ENCODE results near the gene TMEM147.
A peak's percentile ranks its signal among the peaks of the same experiment; 100 is the strongest.

TMEM147 gene

GRCh38 chr19:35545001-35545854 lies at the start of gene TMEM147:
TMEM147 (plus strand) TSS chr19:35545626; CDS start chr19:35545740, 114 bp downstream.
- no peaks in the 10 kb centered on the region for H3K9me2 ChIP-seq (ENCODE audit: low read depth, low read length)
- peak within 1 kb of the TSS; percentile 90 for H3K4me3 ChIP-seq (ENCODE audit: low read depth, low read length, poor library complexity, severe bottlenecking)
- no peak within 1 kb of the TSS; the same call in 1 of the 2 replicates for H2AFZ ChIP-seq (ENCODE audit: low read length)
- H3F3A ChIP-seq (ENCODE audit: insufficient read depth, low read length), result no peaks in the 10 kb centered on the region
- H3K36me3 ChIP-seq (ENCODE audit: insufficient read depth, low read length), result peaks cover 11% of the 10 kb centered on the region; the same call in 1 of the 2 replicates
- TF ChIP-seq EZH2 (IDR thresholded peaks at IDR 0.05; ENCODE audit: borderline replicate concordance, low read length) (no peak), CTCF (IDR thresholded peaks at IDR 0.05; ENCODE audit: low read length) (no peak)
- peak within 1 kb of the TSS; percentile 84 for H3K4me2 ChIP-seq (ENCODE audit: low read length)
- H3K9me3 ChIP-seq (ENCODE audit: low read length), result no peaks in the 10 kb centered on the region
- H3K9ac ChIP-seq (ENCODE audit: low read length), result peak within 1 kb of the TSS; percentile 91
- no peaks in the 10 kb centered on the region for H3K79me2 ChIP-seq (ENCODE audit: insufficient read depth, low read length)
- H3K4me1 ChIP-seq (ENCODE audit: insufficient read depth, low read length, severe bottlenecking), result peaks cover 37% of the 10 kb centered on the region
- H3K27me3 ChIP-seq (ENCODE audit: insufficient read depth, low read length), result no peaks in the 10 kb centered on the region
- no peak within 1 kb of the TSS for H3K27ac ChIP-seq (ENCODE audit: low read depth, low read length, poor library complexity, severe bottlenecking)
- H4K20me1 ChIP-seq (ENCODE audit: insufficient read depth, low read length), result no peaks in the 10 kb centered on the region

- no peaks in the 10 kb centered on the region for H3K36me3 ChIP-seq (ENCODE audit: insufficient read depth, low read length)
- no peaks in the 10 kb centered on the region for H3K9me2 ChIP-seq (ENCODE audit: low read depth, low read length)
- H3F3A ChIP-seq (ENCODE audit: insufficient read depth, low read length), result no peaks in the 10 kb centered on the region
- H3K9ac ChIP-seq (ENCODE audit: low read length), result no peak overlapping the region
- H3K4me1 ChIP-seq (ENCODE audit: insufficient read depth, low read length, severe bottlenecking), result no peaks in the 10 kb centered on the region
- no peaks in the 10 kb centered on the region for H4K20me1 ChIP-seq (ENCODE audit: insufficient read depth, low read length)
- H3K4me3 ChIP-seq (ENCODE audit: low read depth, low read length, poor library complexity, severe bottlenecking), result no peak overlapping the region
- no peaks in the 10 kb centered on the region for H3K9me3 ChIP-seq (ENCODE audit: low read length)
- no peak overlapping the region for H3K27ac ChIP-seq (ENCODE audit: low read depth, low read length, poor library complexity, severe bottlenecking)
- H3K79me2 ChIP-seq (ENCODE audit: insufficient read depth, low read length), result no peaks in the 10 kb centered on the region
- TF ChIP-seq EZH2 (IDR thresholded peaks at IDR 0.05; ENCODE audit: borderline replicate concordance, low read length), result no peak
- H3K4me2 ChIP-seq (ENCODE audit: low read length), result no peak overlapping the region
- H2AFZ ChIP-seq (ENCODE audit: low read length), result no peak overlapping the region
- H3K27me3 ChIP-seq (ENCODE audit: insufficient read depth, low read length), result peaks cover 11% of the 10 kb centered on the region
These were observed 48.0 kb upstream of the TMEM147 start for GRCh38 chr19:35497406-35497805.

- no peaks in the 10 kb centered on the region for H4K20me1 ChIP-seq (ENCODE audit: insufficient read depth, low read length)
- H3K27me3 ChIP-seq (ENCODE audit: insufficient read depth, low read length), result peaks cover 11% of the 10 kb centered on the region
- H3K9ac ChIP-seq (ENCODE audit: low read length), result no peak overlapping the region
- no peaks in the 10 kb centered on the region for H3K9me2 ChIP-seq (ENCODE audit: low read depth, low read length)
- no peak overlapping the region for H3K4me2 ChIP-seq (ENCODE audit: low read length)
- TF ChIP-seq EZH2 (IDR thresholded peaks at IDR 0.05; ENCODE audit: borderline replicate concordance, low read length) (no peak), CTCF (IDR thresholded peaks at IDR 0.05; ENCODE audit: low read length) (no peak)
- no peaks in the 10 kb centered on the region for H3K36me3 ChIP-seq (ENCODE audit: insufficient read depth, low read length)
- no peak overlapping the region for H3K4me3 ChIP-seq (ENCODE audit: low read depth, low read length, poor library complexity, severe bottlenecking)
- H3K79me2 ChIP-seq (ENCODE audit: insufficient read depth, low read length), result no peaks in the 10 kb centered on the region
- no peaks in the 10 kb centered on the region for H3K4me1 ChIP-seq (ENCODE audit: insufficient read depth, low read length, severe bottlenecking)
- no peak overlapping the region for H3K27ac ChIP-seq (ENCODE audit: low read depth, low read length, poor library complexity, severe bottlenecking)
- H3K9me3 ChIP-seq (ENCODE audit: low read length), result no peaks in the 10 kb centered on the region
- H3F3A ChIP-seq (ENCODE audit: insufficient read depth, low read length), result no peaks in the 10 kb centered on the region
- no peak overlapping the region for H2AFZ ChIP-seq (ENCODE audit: low read length)
These were observed 47.2 kb upstream of the TMEM147 start for GRCh38 chr19:35498220-35498619.

Data from OCI-LY1 (cell line).